ENCODE results near the gene CNTNAP1.
"Not testable (repeated sequence)": the region's sequence is repeated elsewhere in the genome, so short reads cannot be mapped to it uniquely, and the experiment has no call there.

The CNTNAP1 gene

DNA sequence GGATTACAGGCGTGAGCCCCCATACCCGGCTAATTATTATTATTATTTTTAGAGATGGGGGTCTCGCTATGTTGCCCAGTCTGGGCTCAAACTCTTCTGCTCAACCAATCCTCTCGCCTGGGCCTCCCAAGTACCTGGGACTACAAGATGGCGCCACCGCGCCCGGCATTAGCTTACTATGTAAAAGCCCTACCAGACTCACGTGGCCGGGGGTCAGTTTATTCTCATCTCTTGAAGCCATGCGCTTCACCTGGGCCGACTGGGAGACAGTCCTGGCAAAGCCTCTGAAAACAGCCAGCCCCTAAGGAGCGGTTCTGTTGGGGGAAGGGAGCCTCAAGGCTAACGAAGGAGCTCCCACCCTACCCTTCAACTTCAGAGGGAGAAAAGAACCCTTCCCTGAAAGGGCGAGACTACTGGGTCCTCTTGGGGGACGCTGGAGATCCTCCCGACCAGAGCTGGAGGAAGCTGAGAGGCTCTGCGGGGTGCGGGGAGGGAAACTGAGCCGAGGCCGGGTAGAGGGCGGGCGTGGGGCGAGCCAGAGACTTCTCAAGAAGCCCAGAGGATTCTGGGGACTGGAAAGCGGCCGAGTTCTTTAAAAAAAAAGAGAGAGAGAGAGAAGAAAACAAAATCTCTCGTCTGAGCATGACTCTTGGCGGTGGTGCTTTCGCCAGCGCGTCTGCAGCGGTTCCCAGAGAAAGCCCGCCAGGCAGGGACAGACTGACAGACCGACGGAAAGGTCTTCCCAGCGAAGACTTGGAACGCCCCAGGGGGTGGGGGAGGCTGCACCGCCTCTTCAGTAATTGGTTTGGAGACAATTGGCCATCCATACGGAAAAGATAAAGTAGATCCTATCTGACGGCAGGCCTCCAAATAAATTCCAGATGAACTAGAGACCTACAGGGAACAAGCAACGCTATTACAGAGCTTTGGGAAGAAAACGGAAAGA, 28.9 kb upstream of the CNTNAP1 start:
- DNase-seq (ENCODE audit: insufficient read length, low spot score): no peak
- TF ChIP-seq, protein P1, sequence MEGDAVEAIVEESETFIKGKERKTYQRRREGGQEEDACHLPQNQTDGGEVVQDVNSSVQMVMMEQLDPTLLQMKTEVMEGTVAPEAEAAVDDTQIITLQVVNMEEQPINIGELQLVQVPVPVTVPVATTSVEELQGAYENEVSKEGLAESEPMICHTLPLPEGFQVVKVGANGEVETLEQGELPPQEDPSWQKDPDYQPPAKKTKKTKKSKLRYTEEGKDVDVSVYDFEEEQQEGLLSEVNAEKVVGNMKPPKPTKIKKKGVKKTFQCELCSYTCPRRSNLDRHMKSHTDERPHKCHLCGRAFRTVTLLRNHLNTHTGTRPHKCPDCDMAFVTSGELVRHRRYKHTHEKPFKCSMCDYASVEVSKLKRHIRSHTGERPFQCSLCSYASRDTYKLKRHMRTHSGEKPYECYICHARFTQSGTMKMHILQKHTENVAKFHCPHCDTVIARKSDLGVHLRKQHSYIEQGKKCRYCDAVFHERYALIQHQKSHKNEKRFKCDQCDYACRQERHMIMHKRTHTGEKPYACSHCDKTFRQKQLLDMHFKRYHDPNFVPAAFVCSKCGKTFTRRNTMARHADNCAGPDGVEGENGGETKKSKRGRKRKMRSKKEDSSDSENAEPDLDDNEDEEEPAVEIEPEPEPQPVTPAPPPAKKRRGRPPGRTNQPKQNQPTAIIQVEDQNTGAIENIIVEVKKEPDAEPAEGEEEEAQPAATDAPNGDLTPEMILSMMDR (IDR thresholded peaks at IDR 0.05; ENCODE audit: insufficient read depth, missing control alignments): no peak
- FAIRE-seq: no peak

DNA sequence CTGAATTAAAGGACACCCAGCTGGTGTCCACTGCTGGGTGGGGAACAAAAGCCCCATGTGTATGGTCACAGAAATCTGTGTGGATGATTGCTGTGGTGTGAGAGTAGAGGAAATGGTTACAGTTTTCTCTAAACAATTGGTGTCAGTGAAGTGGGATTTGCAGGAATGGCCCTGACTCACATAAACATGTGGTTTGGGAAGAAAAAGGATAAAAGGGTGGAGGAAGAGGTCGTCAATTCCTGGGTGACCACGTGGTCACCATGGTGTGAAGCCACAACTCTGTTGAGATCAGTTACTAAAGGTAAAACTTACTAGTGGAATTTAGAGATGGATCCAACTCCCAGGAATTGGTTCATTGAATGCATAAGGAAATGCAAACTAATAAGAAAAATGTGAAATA, 26.8 kb upstream of the CNTNAP1 start:
- DNase-seq (ENCODE audit: insufficient read length, low spot score) (no peak), FAIRE-seq (no peak)
- TF ChIP-seq, protein P1 (IDR thresholded peaks at IDR 0.05; ENCODE audit: insufficient read depth, missing control alignments): no peak

DNA sequence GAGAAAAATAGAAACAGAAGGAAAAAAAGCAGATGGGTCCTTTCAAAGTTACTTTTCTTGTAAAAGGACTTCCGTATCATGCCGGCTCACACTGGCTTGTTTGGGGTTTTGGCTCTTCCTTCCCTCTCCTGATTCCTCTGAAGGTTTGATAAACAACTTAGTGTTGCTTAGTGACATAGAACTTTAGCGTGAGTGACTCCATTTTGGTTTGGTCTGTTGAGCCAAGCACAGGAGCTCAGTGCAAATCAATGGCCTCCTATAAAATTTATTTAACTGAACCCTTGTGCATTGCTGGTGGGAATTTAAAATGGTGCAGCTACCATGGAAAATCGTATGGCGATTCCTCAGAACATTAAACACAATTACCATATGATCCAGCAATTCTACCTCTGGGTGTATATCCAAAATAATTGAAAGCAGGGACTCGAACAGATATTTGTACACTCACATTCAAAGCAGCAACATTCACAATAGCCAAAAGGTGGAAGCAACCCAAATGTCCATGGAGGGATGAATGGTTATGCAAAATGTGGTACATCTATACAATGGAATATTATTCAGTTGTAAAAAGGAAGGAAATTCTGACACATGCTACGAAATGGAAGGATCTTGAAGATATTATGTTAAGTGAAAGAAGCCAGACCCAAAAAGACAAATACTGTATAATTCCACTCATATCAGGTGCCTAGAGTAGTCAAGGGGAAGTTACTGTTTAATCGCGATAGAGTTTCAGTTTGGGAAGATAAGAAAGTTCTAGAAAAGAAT, 24.3 kb upstream of the CNTNAP1 start:
- TF ChIP-seq, protein P1 (IDR thresholded peaks at IDR 0.05; ENCODE audit: insufficient read depth, missing control alignments): no peak
- no peak for FAIRE-seq
- no peak for DNase-seq (ENCODE audit: insufficient read length, low spot score)

DNA sequence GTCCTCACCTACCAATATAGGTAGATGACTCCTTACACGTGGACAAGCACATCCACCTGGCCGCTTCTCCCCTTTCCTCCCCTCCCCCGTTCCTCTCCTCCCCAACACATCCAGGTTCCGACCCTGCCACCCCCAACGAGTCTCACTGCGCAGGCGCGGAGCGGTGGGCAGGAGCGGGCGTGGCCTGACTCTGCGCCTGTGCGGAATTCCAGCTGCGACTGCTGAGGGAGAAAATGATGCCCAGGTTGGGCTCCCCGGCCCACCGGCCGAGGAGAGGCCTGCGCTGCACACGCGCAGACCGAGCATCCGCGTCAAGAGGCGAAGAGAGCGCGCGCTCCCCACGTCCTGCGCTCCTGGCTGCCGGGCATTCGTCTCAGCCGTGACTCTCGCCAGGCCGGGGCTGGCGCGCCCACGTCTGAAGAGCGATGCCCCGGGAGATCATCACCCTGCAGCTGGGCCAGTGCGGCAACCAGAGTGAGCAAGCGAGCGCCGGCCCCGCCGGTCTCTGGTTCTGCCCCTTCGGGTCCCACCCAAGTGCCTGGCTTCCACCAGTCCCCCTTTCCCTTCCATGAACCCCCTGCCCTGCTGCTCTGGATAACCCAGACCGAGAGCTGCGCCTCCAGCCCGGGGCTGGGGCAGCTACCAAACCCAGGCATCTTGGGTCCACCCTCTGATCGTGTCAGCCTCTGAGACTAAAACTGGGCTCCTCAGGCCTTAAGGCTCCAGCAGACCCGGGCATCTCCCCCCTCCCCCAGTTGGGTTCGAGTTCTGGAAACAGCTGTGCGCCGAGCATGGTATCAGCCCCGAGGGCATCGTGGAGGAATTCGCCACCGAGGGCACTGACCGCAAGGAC, 23.0 kb upstream of the CNTNAP1 start, which contains the start of gene TUBG2:
TUBG2 (plus strand) TSS at position 206 of the 853 bp plus-strand sequence; CDS start at position 426, 220 bp downstream.
- FAIRE-seq: no peak
- TF ChIP-seq, protein P1 (IDR thresholded peaks at IDR 0.05; ENCODE audit: insufficient read depth, missing control alignments): no peak
- peak; percentile 99 for DNase-seq (ENCODE audit: insufficient read length, low spot score)

DNA sequence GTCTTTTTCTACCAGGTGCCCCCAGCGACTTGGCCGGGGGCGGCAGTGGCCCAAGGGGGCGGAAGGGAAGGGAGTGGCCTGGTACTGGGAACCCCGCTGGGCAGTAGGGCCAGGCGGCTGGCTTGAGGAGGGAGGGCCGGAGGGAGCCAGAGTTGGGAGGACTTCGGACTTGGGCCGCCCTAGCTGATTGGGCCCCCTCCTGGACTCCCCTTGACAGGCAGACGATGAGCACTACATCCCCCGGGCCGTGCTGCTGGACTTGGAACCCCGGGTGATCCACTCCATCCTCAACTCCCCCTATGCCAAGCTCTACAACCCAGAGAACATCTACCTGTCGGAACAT, 22.4 kb upstream of the CNTNAP1 start:
- not testable (repeated sequence) for DNase-seq (ENCODE audit: insufficient read length, low spot score); FAIRE-seq

DNA sequence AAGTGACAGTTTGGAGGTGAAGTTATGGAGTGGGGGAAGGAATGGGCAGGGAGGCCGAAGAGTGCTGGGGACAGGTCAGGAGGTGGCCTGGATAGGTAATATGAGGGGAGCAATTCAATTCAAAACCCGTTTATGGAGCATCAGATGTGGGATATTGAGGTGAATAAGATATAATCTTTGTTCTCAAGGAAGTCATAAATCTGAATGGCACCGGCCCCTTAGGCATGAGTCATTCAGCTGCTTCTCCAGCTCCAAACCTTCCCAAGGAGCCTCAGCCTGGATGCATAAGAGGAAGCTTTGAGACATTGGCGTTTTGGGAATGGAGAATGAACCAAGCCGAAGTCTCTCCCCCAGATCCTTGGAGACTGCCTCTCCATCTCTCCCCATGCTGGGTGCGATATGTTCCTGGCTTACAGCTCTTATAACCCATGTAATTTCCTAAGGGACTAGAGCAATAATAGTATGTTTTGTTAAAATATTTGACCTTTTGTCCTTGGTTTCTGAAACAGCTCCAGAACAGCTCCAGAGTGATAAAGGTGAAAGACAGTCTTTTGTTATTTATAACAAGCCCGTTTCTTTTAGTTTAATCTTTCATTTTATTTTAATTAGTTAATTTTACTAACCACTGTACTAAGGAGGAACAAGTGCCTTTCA, 21.5 kb upstream of the CNTNAP1 start:
- DNase-seq (ENCODE audit: insufficient read length, low spot score): no peak
- TF ChIP-seq, protein P1 (IDR thresholded peaks at IDR 0.05; ENCODE audit: insufficient read depth, missing control alignments): no peak
- no peak for FAIRE-seq

Data from D721Med (cell line).